Dedifferentiated amniotic fluid mesenchymal stem cell (primary cell): Measurements from ENCODE around the gene DLG1.
"Not testable (repeated sequence)": the region's sequence is repeated elsewhere in the genome, so short reads cannot be mapped to it uniquely, and the experiment has no call there.

ENCODE experiments used
- DNase-seq: peaks from one replicate; pipeline ENCODE4 v3.0.0-alpha.2; 2016; ENCODE audit errors: extremely low spot score

The DLG1 gene

GRCh38 chr3:197289726-197290125 is 8.7 kb downstream of the DLG1 start:
- DNase-seq: no peak

GRCh38 chr3:197286678-197287077 is 11.7 kb downstream of the DLG1 start:
- DNase-seq: no peak

GRCh38 chr3:197285557-197285956 is 12.9 kb downstream of the DLG1 start:
- no peak for DNase-seq

- no peak for DNase-seq
These were observed 15.4 kb downstream of the DLG1 start for GRCh38 chr3:197283045-197283444.

- DNase-seq: no peak
These were observed 16.6 kb downstream of the DLG1 start for GRCh38 chr3:197281849-197282248.

GRCh38 chr3:197280156-197280555 is 18.3 kb downstream of the DLG1 start:
- no peak for DNase-seq

GRCh38 chr3:197278933-197279332 is 19.5 kb downstream of the DLG1 start:
- no peak for DNase-seq

- not testable (repeated sequence) for DNase-seq
These were observed 21.6 kb downstream of the DLG1 start for GRCh38 chr3:197276808-197277207.

GRCh38 chr3:197270558-197271317 is 27.7 kb downstream of the DLG1 start:
- no peak for DNase-seq

GRCh38 chr3:197269024-197269423 is 29.4 kb downstream of the DLG1 start:
- DNase-seq: no peak

- no peak for DNase-seq
These were observed 30.1 kb downstream of the DLG1 start for GRCh38 chr3:197268294-197268693.

- no peak for DNase-seq
These were observed 32.1 kb downstream of the DLG1 start for GRCh38 chr3:197266331-197266730.

- no peak for DNase-seq
These were observed 35.7 kb downstream of the DLG1 start for GRCh38 chr3:197262709-197263108.

- DNase-seq: no peak
These were observed 37.3 kb downstream of the DLG1 start for GRCh38 chr3:197261164-197261509.

GRCh38 chr3:197260491-197261163 is 37.8 kb downstream of the DLG1 start:
- DNase-seq: no peak

GRCh38 chr3:197259096-197259495 is 39.3 kb downstream of the DLG1 start:
- no peak for DNase-seq

- DNase-seq: no peak
These were observed 40.1 kb downstream of the DLG1 start for GRCh38 chr3:197258168-197258755.

- DNase-seq: no peak
These were observed 40.7 kb downstream of the DLG1 start for GRCh38 chr3:197257711-197258110.

- peak; percentile 71 for DNase-seq
These were observed 41.5 kb downstream of the DLG1 start for GRCh38 chr3:197256836-197257444.

- DNase-seq: no peak
These were observed 42.3 kb downstream of the DLG1 start for GRCh38 chr3:197256104-197256503.

GRCh38 chr3:197253238-197253947 is 45.0 kb downstream of the DLG1 start:
- no peak for DNase-seq

GRCh38 chr3:197249542-197249941 is 48.9 kb downstream of the DLG1 start:
- DNase-seq: no peak
